HepG2 (cell line): ENCODE data around the gene NOXO1. TPM values are rescaled to one million over a fixed set of nuclear protein-coding genes. Genes with fewer than 3 reads are reported as not detected.

ENCODE experiments used
- AGO1 ChIP-seq: fragments of 200-400 bp; formaldehyde crosslinking; IDR thresholded peaks from 2 replicates; pipeline ENCODE4 v1.6.1; 2017; ENCODE audit warnings: mild to moderate bottlenecking, low read depth, low read length, moderate library complexity; ENCODE audit not compliant: poor library complexity, severe bottlenecking
- BORCS8-MEF2B ChIP-seq: sonication (generic); formaldehyde crosslinking; IDR thresholded peaks from 2 replicates; pipeline ENCODE4 v1.8.0; 2022; ENCODE audit warnings: mild to moderate bottlenecking, missing genetic modification reagents
- CBX1 ChIP-seq: IDR thresholded peaks from one replicate; pipeline ENCODE4 v1.6.1; 2016; ENCODE audit warnings: antibody characterized with exemption, low read depth
- ELF1 ChIP-seq: sonication (generic); formaldehyde crosslinking; IDR thresholded peaks from 2 replicates; pipeline ENCODE4 v1.4.0; 2020; ENCODE audit warnings: missing genetic modification reagents
- HOXA7 ChIP-seq: sonication (generic); formaldehyde crosslinking; IDR thresholded peaks from 2 replicates; pipeline ENCODE4 v1.8.1; 2022; ENCODE audit warnings: mild to moderate bottlenecking, missing genetic modification reagents, moderate library complexity
- JUND ChIP-seq: sonication (generic); formaldehyde crosslinking; IDR thresholded peaks from 2 replicates; pipeline ENCODE4 v1.8.0; 2022; ENCODE audit warnings: mild to moderate bottlenecking, missing genetic modification reagents
- KLF16 ChIP-seq, 2 experiments: sonication (generic) in 1 of 2; formaldehyde crosslinking in 1 of 2; IDR thresholded peaks; 2 replicates each; pipeline versions ENCODE4 v1.6.1 to v1.8.0; 2016 to 2023; ENCODE audit warnings: missing genetic modification reagents in 2 of 2, missing compliant biosample characterization in 1 of 2
- KLF9 ChIP-seq: IDR thresholded peaks from 2 replicates; pipeline ENCODE4 v1.6.1; 2016; ENCODE audit warnings: low read depth
- MIER2 ChIP-seq: IDR thresholded peaks from 2 replicates; pipeline ENCODE4 v1.6.1; 2016; ENCODE audit warnings: missing biosample characterization, missing genetic modification reagents
- MIXL1 ChIP-seq: IDR thresholded peaks from 2 replicates; pipeline ENCODE4 v1.6.1; 2016
- MTA1 ChIP-seq: sonication (generic); formaldehyde crosslinking; IDR thresholded peaks from 2 replicates; pipeline ENCODE4 v1.4.0; 2020; ENCODE audit warnings: missing genetic modification reagents, mild to moderate bottlenecking, borderline replicate concordance
- SMARCC2 ChIP-seq: fragments of 450-650 bp; IDR thresholded peaks from 2 replicates; pipeline ENCODE4 v1.6.1; 2017; ENCODE audit warnings: antibody characterized with exemption, mild to moderate bottlenecking
- TAF1 ChIP-seq: sonication (generic); formaldehyde crosslinking; IDR thresholded peaks from 2 replicates; pipeline ENCODE4 v1.4.0; 2020; ENCODE audit warnings: missing genetic modification reagents
- YEATS2 ChIP-seq: sonication (generic); formaldehyde crosslinking; IDR thresholded peaks from 2 replicates; pipeline ENCODE4 v1.4.0; 2020; ENCODE audit warnings: missing genetic modification reagents, borderline replicate concordance
- YEATS4 ChIP-seq: sonication (generic); formaldehyde crosslinking; IDR thresholded peaks from 2 replicates; pipeline ENCODE4 v1.4.0; 2020; ENCODE audit warnings: missing genetic modification reagents, borderline replicate concordance
- ZIK1 ChIP-seq: sonication (generic); formaldehyde crosslinking; IDR thresholded peaks from 2 replicates; pipeline ENCODE4 v1.5.0; 2020; ENCODE audit warnings: mild to moderate bottlenecking, low read depth, missing genetic modification reagents, borderline replicate concordance
- ZNF138 ChIP-seq: sonication (generic); formaldehyde crosslinking; IDR thresholded peaks from 2 replicates; pipeline ENCODE4 v1.5.0; 2020; ENCODE audit warnings: mild to moderate bottlenecking, low read depth, missing genetic modification reagents
- ZNF329 ChIP-seq: sonication (generic); formaldehyde crosslinking; IDR thresholded peaks from 2 replicates; pipeline ENCODE4 v1.9.0; 2021; ENCODE audit warnings: low read depth, mild to moderate bottlenecking, missing genetic modification reagents
- ZNF567 ChIP-seq: sonication (generic); formaldehyde crosslinking; IDR thresholded peaks from 2 replicates; pipeline ENCODE4 v1.8.1; 2023; ENCODE audit warnings: mild to moderate bottlenecking, missing genetic modification reagents, borderline replicate concordance
- ZNF660 ChIP-seq: sonication (generic); formaldehyde crosslinking; IDR thresholded peaks from 2 replicates; pipeline ENCODE4 v1.5.1; 2020; ENCODE audit warnings: mild to moderate bottlenecking, low read depth, missing genetic modification reagents, borderline replicate concordance
- ZNF674 ChIP-seq: sonication (generic); formaldehyde crosslinking; IDR thresholded peaks from 2 replicates; pipeline ENCODE4 v1.5.0; 2020; ENCODE audit warnings: low read depth, mild to moderate bottlenecking, missing genetic modification reagents
- polyA plus RNA-seq, 8 experiments: library from polyadenylated mRNA; depleted of rRNA in 3 of 8; stranded (reverse) in 7 of 8; unstranded in 1 of 8; fragments of >200 nt; fragmentation: Illumina TruSeq in 4 of 8; extraction: Trizol in 4 of 8; gene quantifications; 2 replicates each; pipeline versions ENCODE4 v1.2.1 to v1.2.3, GENCODE V29; 2011 to 2016; ENCODE audit warnings: low read depth in 4 of 8, missing spikeins in 1 of 8, mixed read lengths in 1 of 8; ENCODE audit not compliant: insufficient read depth in 1 of 8
- total RNA-seq, 5 experiments: library from RNA; depleted of rRNA; stranded (reverse); fragments of >200 nt; fragmentation: Illumina TruSeq; extraction: Trizol; gene quantifications; 2 replicates each; pipeline ENCODE4 v1.2.3, GENCODE V29; 2016; ENCODE audit warnings: low read depth in 1 of 5
- TF ChIP-seq, protein P1 (sequence below): IDR thresholded peaks from 2 replicates; pipeline ENCODE4 v1.6.1; 2016; ENCODE audit warnings: missing compliant biosample characterization, missing genetic modification reagents, borderline replicate concordance
- TF ChIP-seq, protein P2 (sequence below): sonication (generic); formaldehyde crosslinking; IDR thresholded peaks from 2 replicates; pipeline ENCODE4 v1.4.0; 2020; ENCODE audit warnings: missing genetic modification reagents
- TF ChIP-seq, protein P3 (sequence below): sonication (generic); formaldehyde crosslinking; IDR thresholded peaks from 2 replicates; pipeline ENCODE4 v1.4.0; 2020; ENCODE audit warnings: missing genetic modification reagents

NOXO1 gene
- total and polyA plus RNA-seq, 2 of the 13 experiments (the other 11 are each of a cell fraction or from before 2014, with no cell fraction given): 0.69 to 1.4 TPM

DNA sequence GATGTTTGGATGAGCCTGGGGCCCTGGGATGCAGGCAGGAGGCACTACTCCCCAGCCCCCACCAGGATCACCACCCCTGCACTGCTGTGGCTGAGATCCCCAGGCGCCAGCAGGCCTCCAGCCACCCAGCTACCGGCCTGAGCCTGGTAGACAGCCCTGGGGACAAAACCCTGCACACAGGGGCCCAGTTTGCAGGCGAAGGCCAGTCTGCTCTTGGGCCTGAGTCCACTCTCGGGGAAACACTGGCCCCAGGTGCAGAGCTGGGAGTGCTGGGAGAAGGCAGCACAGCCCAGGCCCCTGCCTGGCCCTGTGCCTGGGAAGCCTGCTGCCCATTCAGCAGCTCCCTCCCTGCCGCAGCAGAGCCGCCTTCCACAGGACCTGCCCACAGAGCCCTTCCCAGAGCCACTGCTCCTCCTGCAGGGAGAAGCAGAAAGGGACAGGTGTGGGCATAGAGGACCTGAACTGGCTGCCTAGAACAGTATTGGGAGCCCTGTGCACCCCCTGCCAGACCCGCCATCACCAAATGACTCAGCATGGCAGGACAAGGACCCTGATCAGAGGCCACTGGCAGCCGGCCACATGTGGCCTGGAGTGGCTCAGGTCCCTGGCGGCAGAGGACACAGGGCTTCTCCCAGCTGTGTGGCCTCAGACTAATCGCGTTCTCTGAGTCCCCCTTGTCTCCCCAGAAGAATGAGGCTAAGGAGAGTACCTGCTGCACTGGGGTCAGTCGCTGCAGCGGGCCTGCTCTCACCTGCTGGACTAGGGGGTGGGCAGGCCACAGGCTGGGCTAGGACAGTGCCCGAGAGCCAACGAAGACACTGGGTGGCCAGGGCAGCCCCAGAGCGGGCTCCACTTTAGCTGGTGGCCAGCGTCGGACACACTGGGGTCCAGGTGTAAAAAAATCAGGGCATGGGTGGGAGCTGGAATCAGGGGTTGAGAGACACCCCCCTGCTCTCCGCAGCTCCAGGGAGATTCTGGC lies 48.9 kb downstream of the NOXO1 start (continued):
- no peak for TF ChIP-seq AGO1
- no peak for TF ChIP-seq YEATS4
- no peak for TF ChIP-seq ZNF660 (CRISPR knock-in tag)
- no peak for TF ChIP-seq KLF9 (CRISPR knock-in tag)
- no peak for TF ChIP-seq ZNF567
- TF ChIP-seq ELF1 (CRISPR knock-in tag): no peak
- TF ChIP-seq MIER2 (CRISPR knock-in tag): no peak; the same call in 1 of the 2 replicates
- no peak for TF ChIP-seq ZNF329 (CRISPR knock-in tag)
- no peak for TF ChIP-seq MIXL1 (CRISPR knock-in tag)
- no peak for TF ChIP-seq TAF1 (CRISPR knock-in tag)
- no peak for TF ChIP-seq YEATS2
- TF ChIP-seq ZNF674 (CRISPR knock-in tag): no peak
- TF ChIP-seq, protein P1, sequence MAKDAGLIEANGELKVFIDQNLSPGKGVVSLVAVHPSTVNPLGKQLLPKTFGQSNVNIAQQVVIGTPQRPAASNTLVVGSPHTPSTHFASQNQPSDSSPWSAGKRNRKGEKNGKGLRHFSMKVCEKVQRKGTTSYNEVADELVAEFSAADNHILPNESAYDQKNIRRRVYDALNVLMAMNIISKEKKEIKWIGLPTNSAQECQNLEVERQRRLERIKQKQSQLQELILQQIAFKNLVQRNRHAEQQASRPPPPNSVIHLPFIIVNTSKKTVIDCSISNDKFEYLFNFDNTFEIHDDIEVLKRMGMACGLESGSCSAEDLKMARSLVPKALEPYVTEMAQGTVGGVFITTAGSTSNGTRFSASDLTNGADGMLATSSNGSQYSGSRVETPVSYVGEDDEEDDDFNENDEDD (CRISPR knock-in tag): peak; percentile 24; the same call in 1 of the 2 replicates
- TF ChIP-seq, protein P2, sequence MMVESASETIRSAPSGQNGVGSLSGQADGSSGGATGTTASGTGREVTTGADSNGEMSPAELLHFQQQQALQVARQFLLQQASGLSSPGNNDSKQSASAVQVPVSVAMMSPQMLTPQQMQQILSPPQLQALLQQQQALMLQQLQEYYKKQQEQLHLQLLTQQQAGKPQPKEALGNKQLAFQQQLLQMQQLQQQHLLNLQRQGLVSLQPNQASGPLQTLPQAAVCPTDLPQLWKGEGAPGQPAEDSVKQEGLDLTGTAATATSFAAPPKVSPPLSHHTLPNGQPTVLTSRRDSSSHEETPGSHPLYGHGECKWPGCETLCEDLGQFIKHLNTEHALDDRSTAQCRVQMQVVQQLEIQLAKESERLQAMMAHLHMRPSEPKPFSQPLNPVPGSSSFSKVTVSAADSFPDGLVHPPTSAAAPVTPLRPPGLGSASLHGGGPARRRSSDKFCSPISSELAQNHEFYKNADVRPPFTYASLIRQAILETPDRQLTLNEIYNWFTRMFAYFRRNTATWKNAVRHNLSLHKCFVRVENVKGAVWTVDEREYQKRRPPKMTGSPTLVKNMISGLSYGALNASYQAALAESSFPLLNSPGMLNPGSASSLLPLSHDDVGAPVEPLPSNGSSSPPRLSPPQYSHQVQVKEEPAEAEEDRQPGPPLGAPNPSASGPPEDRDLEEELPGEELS (CRISPR knock-in tag): no peak
- TF ChIP-seq HOXA7: no peak
- no peak for TF ChIP-seq BORCS8-MEF2B (CRISPR knock-in tag)
- TF ChIP-seq JUND (CRISPR knock-in tag): no peak
- TF ChIP-seq ZNF138: no peak
- TF ChIP-seq, protein P3, sequence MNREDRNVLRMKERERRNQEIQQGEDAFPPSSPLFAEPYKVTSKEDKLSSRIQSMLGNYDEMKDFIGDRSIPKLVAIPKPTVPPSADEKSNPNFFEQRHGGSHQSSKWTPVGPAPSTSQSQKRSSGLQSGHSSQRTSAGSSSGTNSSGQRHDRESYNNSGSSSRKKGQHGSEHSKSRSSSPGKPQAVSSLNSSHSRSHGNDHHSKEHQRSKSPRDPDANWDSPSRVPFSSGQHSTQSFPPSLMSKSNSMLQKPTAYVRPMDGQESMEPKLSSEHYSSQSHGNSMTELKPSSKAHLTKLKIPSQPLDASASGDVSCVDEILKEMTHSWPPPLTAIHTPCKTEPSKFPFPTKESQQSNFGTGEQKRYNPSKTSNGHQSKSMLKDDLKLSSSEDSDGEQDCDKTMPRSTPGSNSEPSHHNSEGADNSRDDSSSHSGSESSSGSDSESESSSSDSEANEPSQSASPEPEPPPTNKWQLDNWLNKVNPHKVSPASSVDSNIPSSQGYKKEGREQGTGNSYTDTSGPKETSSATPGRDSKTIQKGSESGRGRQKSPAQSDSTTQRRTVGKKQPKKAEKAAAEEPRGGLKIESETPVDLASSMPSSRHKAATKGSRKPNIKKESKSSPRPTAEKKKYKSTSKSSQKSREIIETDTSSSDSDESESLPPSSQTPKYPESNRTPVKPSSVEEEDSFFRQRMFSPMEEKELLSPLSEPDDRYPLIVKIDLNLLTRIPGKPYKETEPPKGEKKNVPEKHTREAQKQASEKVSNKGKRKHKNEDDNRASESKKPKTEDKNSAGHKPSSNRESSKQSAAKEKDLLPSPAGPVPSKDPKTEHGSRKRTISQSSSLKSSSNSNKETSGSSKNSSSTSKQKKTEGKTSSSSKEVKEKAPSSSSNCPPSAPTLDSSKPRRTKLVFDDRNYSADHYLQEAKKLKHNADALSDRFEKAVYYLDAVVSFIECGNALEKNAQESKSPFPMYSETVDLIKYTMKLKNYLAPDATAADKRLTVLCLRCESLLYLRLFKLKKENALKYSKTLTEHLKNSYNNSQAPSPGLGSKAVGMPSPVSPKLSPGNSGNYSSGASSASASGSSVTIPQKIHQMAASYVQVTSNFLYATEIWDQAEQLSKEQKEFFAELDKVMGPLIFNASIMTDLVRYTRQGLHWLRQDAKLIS (CRISPR knock-in tag): no peak
- TF ChIP-seq MTA1 (CRISPR knock-in tag): no peak; the same call in 1 of the 2 replicates
- no peak for TF ChIP-seq CBX1
- TF ChIP-seq SMARCC2: no peak
- no peak for TF ChIP-seq KLF16 (CRISPR knock-in tag; IDR thresholded peaks at IDR 0.05)
- TF ChIP-seq ZIK1 (CRISPR knock-in tag): no peak
